WI38 (cell line): Measurements from ENCODE around the gene ARL17B.
"Not testable (repeated sequence)": the region's sequence is repeated elsewhere in the genome, so short reads cannot be mapped to it uniquely, and the experiment has no call there.

ENCODE experiments used
- H3K4me3 ChIP-seq: 2 replicates; pipeline ENCODE4 v1.5.1; 2011; ENCODE audit warnings: low read depth, mild to moderate bottlenecking, control low read depth, low read length
- TF ChIP-seq, protein P1 (sequence below): IDR thresholded peaks from 2 replicates; pipeline ENCODE4 v1.5.1; 2012; ENCODE audit warnings: low read depth, mild to moderate bottlenecking, control low read depth, low read length

Gene ARL17B

DNA sequence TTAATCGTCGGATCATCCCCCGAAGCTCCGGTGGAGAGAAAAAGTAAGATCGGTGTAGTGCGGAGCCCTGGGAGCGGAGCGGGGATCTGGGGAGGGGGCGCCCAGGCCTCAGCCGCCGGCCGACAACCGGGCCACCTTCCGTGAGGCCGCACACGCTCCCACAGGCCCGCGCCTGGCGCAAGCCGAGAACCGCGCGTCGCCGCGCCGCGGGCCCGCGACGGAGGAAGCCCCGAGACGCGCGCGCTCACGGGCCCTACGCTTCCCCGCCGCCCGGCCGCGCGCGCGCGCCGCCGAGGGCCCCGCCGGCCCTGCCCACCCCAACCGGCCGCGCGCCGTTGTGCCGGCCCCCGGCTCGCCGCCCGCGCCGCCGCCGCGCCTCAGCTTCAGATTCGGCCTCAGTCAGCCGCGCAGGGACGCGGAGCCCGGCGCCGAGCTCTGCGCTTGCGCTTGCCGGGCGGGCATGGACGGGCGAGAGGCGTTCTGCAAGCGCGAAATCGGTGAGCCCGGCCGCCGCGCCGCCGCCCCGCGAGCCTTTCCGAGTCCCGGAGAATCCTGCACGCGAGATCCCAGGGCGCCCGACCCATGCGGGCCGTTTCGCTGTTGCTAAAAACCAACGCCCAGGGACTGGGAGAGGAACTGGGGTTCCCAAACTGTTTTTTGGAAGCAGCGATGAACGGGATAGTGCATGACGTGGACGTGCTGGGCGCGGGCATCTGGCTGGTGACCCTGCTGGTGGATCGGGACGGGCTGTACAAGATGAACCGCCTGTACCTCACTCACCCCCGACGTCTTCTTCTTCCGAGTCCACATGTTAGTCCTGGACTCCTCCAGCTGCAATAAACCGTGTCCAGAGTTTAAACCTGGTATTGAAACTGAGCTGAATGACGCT lies 94.7 kb downstream of the ARL17B start:
- TF ChIP-seq, protein P1, sequence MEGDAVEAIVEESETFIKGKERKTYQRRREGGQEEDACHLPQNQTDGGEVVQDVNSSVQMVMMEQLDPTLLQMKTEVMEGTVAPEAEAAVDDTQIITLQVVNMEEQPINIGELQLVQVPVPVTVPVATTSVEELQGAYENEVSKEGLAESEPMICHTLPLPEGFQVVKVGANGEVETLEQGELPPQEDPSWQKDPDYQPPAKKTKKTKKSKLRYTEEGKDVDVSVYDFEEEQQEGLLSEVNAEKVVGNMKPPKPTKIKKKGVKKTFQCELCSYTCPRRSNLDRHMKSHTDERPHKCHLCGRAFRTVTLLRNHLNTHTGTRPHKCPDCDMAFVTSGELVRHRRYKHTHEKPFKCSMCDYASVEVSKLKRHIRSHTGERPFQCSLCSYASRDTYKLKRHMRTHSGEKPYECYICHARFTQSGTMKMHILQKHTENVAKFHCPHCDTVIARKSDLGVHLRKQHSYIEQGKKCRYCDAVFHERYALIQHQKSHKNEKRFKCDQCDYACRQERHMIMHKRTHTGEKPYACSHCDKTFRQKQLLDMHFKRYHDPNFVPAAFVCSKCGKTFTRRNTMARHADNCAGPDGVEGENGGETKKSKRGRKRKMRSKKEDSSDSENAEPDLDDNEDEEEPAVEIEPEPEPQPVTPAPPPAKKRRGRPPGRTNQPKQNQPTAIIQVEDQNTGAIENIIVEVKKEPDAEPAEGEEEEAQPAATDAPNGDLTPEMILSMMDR, result no peak
- H3K4me3 ChIP-seq, result peak overlapping the region; percentile 78

DNA sequence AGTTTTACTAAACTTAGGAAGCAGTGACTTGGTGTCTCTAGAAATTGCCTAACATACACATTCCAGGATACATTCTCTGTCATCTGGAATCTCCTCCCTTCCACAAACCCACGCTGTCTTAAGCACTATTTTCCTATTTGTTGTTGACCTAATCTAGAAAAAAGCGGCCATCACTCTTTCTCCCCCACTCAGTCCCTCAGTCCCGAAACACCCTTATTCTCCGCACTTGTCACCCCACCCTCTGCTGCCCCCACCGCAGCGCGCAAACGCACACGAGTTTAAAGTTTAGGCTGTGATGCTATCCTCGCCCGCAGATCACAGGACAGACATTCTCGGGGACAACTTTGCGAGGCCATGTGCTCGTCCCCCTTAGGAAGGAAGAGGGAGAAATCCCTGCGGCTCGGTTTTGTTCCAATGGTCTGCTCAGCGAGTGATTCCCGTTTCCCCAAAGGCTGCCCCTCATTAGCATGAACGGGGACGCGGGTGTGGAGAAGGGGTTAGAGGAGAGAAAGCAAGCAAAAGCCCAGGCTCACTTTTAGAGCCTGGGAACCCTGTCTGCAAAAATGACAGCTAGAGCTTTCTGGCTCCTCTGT lies 95.4 kb downstream of the ARL17B start:
- peak overlapping the region; percentile 56 for H3K4me3 ChIP-seq

DNA sequence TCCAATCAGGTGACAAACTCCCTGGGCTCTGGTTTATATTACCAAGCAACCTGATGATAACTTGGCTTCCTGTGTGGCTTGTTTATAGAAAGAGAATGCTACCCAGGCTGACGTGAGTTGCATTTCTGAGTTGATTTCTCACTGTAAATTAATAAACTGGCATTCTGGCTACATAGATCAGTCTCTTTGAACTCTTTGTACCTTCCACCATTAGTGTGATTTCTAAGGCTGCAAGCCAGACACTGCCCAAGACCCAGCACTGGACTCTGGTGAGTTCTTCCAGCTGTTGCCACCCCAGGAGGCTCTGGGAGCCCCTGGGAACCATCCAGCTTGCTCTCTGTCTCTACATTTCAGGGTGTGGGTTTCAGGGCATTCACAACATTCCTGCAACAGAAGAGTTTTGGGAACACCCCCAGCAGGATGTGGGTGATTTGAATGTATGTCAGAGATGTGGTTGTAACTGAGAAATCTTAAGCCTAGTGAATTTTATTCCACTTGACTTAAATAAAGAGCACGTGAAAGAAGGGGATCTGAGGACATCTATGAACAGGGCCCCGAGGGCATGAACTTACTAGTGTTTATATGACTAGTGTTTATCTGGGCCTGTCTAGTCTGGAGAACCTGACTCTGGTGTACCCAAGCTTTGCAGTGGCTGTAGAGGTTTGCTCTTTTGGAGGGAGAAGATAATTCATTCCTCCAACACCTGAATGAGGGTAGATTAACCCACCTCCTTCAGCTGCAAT lies 96.9 kb downstream of the ARL17B start:
- TF ChIP-seq, protein P1, result no peak
- H3K4me3 ChIP-seq, result 0 out of 2 replicates have a peak overlapping the region, but pooled peaks have one; percentile 6

DNA sequence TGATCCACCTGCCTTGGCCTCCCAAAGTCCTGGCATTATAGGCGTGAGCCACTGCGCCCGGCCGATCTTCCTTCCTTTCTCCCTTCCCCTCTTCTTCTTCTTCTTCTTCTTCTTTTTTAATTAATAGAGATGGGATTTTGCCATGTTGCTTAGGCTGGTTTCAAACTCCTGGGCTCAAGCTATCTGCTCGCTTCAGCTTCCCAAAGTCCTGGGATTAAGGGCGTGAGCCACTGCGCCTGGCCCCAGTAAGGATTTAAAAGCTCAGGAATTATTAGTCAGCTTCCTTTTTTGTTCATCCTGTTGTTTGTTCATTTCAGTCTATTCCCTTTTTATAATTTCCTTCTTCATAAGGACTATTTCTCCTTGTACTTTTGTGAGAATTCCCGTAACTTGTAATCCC lies 99.3 kb downstream of the ARL17B start:
- TF ChIP-seq, protein P1, result no peak

DNA sequence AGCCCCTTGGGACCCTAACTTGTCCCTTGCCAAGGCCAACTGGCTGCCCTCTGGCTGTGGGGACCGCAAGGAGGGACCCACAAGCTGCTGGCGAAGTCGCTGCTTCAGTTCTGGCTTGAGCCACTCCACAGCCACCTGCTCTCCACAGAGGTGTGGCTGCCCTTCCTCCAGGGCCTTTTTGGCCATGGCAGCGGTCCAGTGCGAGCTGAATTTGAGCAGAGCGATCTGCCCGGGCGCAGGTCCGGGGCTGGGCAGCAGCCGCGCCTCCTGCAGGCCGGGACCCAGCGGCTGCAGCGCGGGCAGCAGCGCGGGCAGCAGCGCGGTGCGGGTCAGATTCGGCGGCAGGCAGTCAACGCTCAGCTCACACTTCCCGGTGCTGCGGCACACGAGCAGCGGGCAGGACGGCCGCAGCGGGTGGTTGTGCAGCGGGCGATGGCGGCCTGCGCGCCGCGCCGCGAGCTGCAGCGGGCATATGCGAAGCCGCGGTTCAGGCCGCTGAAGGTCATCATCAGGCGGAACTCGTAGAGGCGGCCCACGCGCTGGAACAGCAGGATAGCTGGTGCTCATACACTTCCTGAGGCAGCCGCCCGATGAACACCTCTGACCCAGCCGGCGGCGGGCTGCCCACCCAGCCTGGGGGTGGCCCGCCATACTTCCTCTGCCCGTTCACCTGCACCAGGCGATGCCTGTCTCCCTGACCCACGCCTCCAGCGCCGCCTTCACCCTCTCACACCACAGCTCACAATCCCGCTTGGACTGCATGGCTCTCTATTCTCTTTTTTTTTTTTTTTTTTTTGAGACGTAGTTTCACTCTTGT lies 101.5 kb downstream of the ARL17B start:
- H3K4me3 ChIP-seq, result peak overlapping the region; percentile 22; the same call in 1 of the 2 replicates

More for the DNA sequence above, 99.3 kb downstream of the ARL17B start:
- H3K4me3 ChIP-seq, result no peak overlapping the region

DNA sequence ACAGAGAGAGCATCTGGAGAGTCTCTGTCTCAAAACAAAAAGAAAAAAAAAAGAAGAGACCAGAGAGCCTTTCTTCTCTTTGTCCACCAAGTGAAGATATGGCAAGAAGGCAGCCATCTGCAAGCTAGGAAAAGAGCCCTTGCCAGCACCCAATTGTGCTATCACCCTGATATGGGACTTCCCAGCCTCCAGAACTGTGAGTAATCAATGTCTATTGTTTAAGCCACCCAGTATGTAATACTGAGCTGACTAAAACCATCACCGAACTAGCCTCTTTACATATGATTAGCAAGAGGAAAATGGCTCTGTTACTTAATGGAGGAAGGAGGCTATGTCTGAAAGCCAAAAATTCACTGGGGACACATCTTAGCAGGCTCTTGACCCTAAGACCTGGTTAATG lies 105.2 kb downstream of the ARL17B start:
- H3K4me3 ChIP-seq, result not testable (repeated sequence)

DNA sequence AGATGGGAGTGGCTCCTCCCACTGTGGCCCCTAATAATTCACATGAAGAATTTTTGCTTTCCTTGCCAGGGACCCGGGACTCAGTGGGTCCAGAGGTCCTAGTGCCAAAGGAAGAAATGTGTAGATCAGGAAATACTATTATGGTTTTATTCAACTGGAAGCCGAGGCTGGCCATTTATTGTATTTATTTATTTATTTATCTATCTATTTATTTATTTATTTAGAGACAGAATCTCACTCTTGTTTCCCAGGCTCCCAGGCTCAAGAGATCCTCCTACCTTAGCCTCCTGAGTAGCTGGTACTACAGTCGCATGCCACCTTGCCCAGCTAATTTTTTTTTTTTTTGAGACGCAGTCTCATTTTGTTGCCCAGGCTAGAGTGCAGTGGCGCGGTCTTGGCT lies 107.4 kb downstream of the ARL17B start:
- not testable (repeated sequence) for H3K4me3 ChIP-seq

DNA sequence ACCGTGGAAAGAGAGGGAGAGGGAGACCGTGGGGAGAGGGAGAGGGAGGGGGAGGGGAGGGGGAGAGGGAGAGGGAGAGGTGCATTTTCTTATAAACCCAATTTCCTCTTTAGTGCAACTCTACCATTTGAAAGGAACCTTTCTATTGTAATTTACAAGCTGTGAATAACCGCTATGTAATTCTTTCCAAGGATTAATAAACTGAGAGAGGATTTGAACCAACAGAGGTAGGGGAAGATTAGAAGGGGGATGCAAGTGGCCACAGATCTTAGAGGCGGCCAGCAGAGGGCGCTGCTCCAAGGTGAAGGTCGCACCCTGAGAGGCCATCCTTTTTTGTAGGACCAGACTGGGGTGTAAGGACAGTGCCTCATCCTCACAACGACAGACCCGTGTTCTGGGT lies 107.8 kb downstream of the ARL17B start:
- not testable (repeated sequence) for H3K4me3 ChIP-seq
- TF ChIP-seq, protein P1, result peak; percentile 53

DNA sequence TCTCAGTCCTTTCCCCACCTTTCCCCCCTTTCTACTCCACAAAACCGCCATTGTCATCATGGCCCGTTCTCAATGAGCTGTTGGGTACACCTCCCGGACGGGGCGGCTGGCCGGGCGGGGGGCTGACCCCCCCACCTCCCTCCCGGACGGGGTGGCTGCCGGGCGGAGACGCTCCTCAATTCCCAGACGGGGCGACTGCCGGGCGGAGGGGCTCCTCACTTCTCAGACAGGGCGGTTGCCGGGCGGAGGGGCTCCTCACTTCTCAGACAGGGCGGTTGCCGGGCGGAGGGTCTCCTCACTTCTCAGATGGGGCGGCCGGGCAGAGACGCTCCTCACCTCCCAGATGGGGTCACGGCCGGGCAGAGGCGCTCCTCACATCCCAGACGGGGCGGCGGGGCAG lies 108.8 kb downstream of the ARL17B start:
- not testable (repeated sequence) for H3K4me3 ChIP-seq

DNA sequence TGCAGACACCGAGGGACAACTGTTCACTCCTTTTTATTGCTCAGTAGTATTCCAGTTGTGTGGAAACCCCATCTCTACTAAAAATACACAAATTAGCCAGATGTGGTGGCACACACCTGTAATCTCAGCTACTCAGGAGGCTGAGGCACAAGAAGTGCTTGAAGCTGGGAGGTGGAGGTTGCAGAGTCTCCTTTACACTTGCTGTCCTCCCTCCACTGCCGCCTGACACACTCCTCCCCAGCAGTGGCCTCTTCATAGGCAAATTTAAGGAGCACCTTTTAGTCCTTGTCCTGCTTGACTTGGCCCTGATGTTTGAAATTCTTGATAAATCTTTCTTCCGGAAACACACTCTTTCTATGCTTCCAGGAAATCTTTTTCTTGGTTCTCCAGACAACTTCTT lies 112.4 kb downstream of the ARL17B start:
- H3K4me3 ChIP-seq, result not testable (repeated sequence)

DNA sequence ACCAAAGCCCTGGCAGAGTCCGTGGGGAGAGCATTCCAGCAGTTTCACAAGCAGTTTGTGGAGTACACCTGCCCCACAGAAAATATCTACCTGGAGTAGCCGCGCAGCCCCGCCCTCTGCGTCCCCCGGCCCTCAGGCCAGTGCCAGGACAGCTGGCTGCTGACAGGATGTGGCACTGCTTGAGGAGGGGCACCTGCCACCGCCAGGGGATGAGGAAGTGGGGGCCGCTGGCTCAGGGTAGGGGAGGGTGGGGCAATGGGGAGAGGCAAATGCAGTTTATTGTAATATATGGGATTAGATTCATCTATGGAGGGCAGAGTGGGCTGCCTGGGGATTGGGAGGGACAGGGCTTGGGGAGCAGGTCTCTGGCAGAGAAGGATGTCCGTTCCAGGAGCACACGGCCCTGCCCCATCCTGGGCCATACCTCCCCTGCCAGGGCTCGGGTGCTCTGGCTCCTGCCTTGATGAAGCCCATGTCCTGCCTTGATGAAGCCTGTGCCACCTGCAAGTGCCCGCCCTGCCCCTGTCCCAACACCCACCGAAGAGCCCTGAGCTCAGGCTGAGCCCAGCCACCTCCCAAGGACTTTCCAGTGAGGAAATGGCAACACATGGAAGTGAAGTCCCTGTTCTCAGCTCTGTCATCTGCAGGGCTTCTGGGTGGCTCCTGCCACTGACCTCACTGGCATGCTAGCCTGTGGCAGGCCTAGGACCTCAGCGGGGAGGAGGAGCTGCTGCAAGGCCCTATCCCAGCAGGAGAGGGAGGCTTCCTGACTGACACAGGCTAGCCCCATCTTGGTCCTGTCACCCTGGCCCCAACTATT lies 116.4 kb downstream of the ARL17B start:
- H3K4me3 ChIP-seq, result not testable (repeated sequence)

DNA sequence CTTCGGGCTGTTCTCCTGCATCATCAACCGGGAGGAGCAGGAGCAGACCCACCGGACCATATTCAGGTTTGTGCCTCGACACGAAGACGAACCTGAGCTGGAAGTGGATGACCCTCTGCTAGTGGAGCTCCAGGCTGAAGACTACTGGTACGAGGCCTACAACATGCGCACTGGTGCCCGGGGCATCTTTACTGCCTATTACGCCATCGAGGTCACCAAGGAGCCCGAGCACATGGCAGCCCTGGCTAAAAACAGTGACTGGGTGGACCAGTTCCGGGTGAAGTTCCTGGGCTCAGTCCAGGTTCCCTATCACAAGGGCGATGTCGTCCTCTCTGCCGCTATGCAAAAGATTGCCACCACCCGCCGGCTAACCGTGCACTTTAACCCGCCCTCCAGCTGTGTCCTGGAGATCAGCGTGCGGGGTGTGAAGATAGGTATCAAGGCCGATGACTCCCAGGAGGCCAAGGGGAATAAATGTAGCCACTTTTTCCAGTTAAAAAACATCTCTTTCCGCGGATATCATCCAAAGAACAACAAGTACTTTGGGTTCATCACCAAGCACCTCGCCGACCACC lies 117.1 kb downstream of the ARL17B start:
- H3K4me3 ChIP-seq, result not testable (repeated sequence)

DNA sequence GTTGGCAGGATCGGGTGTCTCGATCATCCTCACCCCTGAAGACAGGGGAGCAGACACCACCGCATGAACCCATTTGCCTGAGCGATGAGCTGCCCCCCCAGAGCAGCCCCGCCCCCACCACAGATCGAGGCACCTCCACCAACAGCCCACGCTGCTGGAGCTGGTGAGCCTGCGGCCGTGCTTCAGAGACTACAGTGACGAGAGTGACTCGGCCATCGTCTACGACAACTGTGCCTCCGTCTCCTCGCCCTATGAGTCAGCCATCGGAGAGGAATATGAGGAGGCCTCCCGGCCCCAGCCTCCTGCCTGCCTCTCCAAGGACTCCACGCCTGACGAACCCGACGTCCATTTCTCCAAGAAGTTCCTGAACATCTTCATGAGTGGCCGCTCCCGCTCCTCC lies 117.6 kb downstream of the ARL17B start:
- H3K4me3 ChIP-seq, result not testable (repeated sequence)
